Hepatocyte (in vitro differentiated cells): ENCODE data around the gene SBF1.

Source experiments
- EZH2 ChIP-seq: fragments of 200-600 bp; sonication (generic); IDR thresholded peaks from 2 replicates; pipeline ENCODE4 v1.6.1; 2016; ENCODE audit warnings: antibody characterized with exemption, mild to moderate bottlenecking, borderline replicate concordance
- EZH2phosphoT487 ChIP-seq: fragments of 200-600 bp; sonication (generic); IDR thresholded peaks from one replicate; pipeline ENCODE4 v1.6.1; 2018; ENCODE audit warnings: antibody characterized with exemption, mild to moderate bottlenecking, low read depth, moderate library complexity; ENCODE audit not compliant: unreplicated experiment, severe bottlenecking
- TF ChIP-seq, protein P1 (sequence below): fragments of 200-600 bp; sonication (generic); IDR thresholded peaks from 2 replicates; pipeline ENCODE4 v1.5.1; 2016; ENCODE audit warnings: antibody characterized with exemption, mild to moderate bottlenecking; ENCODE audit not compliant: poor library complexity

DNA sequence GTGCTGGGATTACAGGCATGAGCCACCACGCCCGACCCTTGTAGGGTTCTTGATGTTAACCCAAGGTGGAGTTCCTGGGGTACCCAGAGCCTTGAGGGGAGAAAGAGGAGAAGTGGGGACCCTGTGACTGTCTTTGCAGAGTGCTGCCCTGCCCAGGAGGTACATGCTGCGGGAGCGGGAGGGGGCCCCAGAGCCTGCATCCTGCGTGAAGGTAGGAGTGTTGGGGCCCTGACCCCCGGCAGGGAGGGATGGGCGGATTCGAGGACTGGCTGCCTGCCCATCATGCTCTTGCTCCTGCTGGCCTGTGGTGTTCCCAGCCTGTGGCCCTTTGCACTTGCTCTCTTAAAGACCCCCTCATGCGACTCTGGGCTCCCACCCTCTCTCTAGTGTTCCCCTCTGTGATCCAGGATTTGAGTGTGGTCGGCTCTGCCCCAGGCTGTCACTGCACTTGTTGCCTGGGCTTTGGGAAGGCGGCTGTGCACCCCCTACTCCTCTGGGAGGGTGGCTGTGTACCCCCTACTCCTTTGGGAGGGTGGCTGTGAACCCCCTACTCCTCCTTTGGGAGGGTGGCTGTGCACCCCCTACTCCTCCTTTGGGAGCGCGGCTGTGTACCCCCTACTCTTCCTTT lies 46.1 kb upstream of the SBF1 start:
- TF ChIP-seq, protein P1, sequence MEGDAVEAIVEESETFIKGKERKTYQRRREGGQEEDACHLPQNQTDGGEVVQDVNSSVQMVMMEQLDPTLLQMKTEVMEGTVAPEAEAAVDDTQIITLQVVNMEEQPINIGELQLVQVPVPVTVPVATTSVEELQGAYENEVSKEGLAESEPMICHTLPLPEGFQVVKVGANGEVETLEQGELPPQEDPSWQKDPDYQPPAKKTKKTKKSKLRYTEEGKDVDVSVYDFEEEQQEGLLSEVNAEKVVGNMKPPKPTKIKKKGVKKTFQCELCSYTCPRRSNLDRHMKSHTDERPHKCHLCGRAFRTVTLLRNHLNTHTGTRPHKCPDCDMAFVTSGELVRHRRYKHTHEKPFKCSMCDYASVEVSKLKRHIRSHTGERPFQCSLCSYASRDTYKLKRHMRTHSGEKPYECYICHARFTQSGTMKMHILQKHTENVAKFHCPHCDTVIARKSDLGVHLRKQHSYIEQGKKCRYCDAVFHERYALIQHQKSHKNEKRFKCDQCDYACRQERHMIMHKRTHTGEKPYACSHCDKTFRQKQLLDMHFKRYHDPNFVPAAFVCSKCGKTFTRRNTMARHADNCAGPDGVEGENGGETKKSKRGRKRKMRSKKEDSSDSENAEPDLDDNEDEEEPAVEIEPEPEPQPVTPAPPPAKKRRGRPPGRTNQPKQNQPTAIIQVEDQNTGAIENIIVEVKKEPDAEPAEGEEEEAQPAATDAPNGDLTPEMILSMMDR: no peak
- TF ChIP-seq EZH2 (no peak), EZH2phosphoT487 (no peak)
